GM12891 (cell line): ENCODE data around the gene DPM2.

Experiments
- PAX5 ChIP-seq: IDR thresholded peaks from 2 replicates; pipeline ENCODE4 v1.6.1; 2011; ENCODE audit warnings: low read length, moderate library complexity, mild to moderate bottlenecking; ENCODE audit not compliant: insufficient read depth, severe bottlenecking
- POLR2A ChIP-seq: IDR thresholded peaks from 2 replicates; pipeline ENCODE4 v1.6.1; 2011; ENCODE audit warnings: low read depth, low read length, control low read depth
- POLR2AphosphoS5 ChIP-seq: IDR thresholded peaks from 2 replicates; pipeline ENCODE4 v1.6.1; 2011; ENCODE audit warnings: low read depth, low read length, control low read depth
- POU2F2 ChIP-seq: IDR thresholded peaks from 2 replicates; pipeline ENCODE4 v1.6.1; 2011; ENCODE audit warnings: low read depth, mild to moderate bottlenecking, control low read depth, low read length, moderate library complexity
- TAF1 ChIP-seq: IDR thresholded peaks from 2 replicates; pipeline ENCODE4 v1.6.1; 2011; ENCODE audit warnings: low read depth, low read length, control low read depth

DNA sequence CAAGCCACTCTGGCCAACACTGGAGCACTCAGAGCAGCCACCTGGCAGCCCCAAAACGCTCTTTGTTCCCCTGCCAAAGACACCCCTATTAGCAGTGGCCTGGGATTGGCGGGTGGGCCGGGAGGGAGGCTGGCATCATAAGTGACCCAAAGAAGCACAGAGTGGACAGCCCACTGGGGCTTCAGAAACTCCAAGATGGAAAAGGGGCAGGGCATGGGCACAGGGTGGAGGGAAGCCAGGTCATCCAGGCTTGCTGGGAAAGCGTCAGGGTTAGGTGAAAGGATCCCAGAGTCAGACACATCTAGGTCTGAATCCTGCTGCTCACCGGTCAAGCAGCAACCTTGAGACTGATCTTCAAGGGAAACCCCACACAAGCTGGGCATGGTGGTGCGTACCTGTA is 28.3 kb upstream of the DPM2 start:
- no peak for TF ChIP-seq POLR2A
- no peak for TF ChIP-seq POLR2AphosphoS5
- TF ChIP-seq PAX5 = no peak
- TF ChIP-seq TAF1 = no peak
- TF ChIP-seq POU2F2 = no peak
